Suprapubic skin (tissue), 4 donors: Measurements from ENCODE around the gene TXNL4B.
"Not testable (repeated sequence)": the region's sequence is repeated elsewhere in the genome, so short reads cannot be mapped to it uniquely, and the experiment has no call there.

Source experiments
- POLR2A ChIP-seq, 2 donors: fragments of 450-650 bp; IDR thresholded peaks; one replicate each; pipeline ENCODE4 v1.6.1; 2017; ENCODE audit warnings: antibody characterized with exemption in 2 of 2, mild to moderate bottlenecking in 2 of 2, moderate library complexity in 2 of 2
- POLR2AphosphoS5 ChIP-seq, 3 donors: sonication (generic); formaldehyde crosslinking; IDR thresholded peaks; one replicate each; pipeline ENCODE4 v1.6.1; 2017; ENCODE audit warnings: antibody characterized with exemption in 3 of 3
- TF ChIP-seq, protein P1 (sequence below), 2 donors: fragments of 200-600 bp in 1 of 2; fragments of 450-650 bp in 1 of 2; sonication (generic) in 1 of 2; IDR thresholded peaks; one replicate each; pipeline ENCODE4 v1.5.1; 2016 to 2019; ENCODE audit warnings: antibody characterized with exemption in 2 of 2, mild to moderate bottlenecking in 1 of 2, moderate library complexity in 1 of 2

DNA sequence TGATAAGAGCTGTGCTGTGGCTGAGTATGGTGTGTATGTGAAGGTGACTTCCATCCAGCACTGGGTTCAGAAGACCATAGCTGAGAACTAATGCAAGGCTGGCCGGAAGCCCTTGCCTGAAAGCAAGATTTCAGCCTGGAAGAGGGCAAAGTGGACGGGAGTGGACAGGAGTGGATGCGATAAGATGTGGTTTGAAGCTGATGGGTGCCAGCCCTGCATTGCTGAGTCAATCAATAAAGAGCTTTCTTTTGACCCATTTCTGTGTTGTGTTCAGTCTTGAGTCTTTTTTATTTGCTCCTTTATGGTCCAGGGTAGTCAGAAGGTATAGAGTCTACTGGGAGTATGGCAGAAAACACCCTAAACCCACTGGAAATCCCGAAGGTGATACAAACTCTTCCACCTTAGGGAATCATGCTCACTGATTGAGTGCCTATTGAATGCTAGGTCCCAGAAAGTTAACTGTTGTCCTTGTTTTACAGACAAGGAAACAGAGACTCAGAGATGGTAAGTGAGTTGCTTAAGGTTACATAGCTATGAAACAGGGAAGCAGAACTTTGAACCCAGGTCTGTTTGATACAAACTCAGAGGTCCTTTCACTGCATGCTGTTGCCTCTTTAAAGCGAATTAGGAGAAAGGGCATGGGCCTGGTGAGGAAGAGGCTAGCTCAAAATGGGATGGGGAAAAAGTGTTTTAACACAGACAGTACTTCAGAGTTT, 16.3 kb downstream of the TXNL4B start:
- TF ChIP-seq, protein P1, sequence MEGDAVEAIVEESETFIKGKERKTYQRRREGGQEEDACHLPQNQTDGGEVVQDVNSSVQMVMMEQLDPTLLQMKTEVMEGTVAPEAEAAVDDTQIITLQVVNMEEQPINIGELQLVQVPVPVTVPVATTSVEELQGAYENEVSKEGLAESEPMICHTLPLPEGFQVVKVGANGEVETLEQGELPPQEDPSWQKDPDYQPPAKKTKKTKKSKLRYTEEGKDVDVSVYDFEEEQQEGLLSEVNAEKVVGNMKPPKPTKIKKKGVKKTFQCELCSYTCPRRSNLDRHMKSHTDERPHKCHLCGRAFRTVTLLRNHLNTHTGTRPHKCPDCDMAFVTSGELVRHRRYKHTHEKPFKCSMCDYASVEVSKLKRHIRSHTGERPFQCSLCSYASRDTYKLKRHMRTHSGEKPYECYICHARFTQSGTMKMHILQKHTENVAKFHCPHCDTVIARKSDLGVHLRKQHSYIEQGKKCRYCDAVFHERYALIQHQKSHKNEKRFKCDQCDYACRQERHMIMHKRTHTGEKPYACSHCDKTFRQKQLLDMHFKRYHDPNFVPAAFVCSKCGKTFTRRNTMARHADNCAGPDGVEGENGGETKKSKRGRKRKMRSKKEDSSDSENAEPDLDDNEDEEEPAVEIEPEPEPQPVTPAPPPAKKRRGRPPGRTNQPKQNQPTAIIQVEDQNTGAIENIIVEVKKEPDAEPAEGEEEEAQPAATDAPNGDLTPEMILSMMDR (IDR thresholded peaks at IDR 0.05) = not testable (repeated sequence)
- not testable (repeated sequence) for TF ChIP-seq POLR2A, POLR2AphosphoS5 (IDR thresholded peaks at IDR 0.05)
